Placental pericyte (primary cell): ENCODE data around the gene LAS1L. TPM values are rescaled to one million over a fixed set of nuclear protein-coding genes. Genes with fewer than 3 reads are reported as not detected.

Source experiments
- total RNA-seq: library from RNA; depleted of rRNA; stranded (reverse); fragments of >200 nt; gene quantifications from 2 replicates; pipeline ENCODE4 v1.2.3, GENCODE V29; 2012

The LAS1L gene
- total RNA-seq, result 20.4 and 23.9 TPM in 2 replicates

GRCh38 chrX:65534450-65535292, at the start of gene LAS1L:
Gene LAS1L, minus strand, starts transcription at chrX:65534787. Its CDS starts 72 bp downstream, at chrX:65534715.

Other genes starting within 250 kb of the LAS1L start
- 378 and 776 TPM in 2 replicates for gene MSN, start 132.9 kb upstream of the LAS1L start, total RNA-seq